Mucosa of descending colon (tissue), 3 donors: Measurements from ENCODE around the gene TGOLN2. TPM values are rescaled to one million over a fixed set of nuclear protein-coding genes. Genes with fewer than 3 reads are reported as not detected.
A peak's percentile ranks its signal among the peaks of the same experiment; 100 is the strongest.

ENCODE experiments used
- ATAC-seq: fragments of 200-7000 bp; cut with Tn5 transposase; one replicate; pipeline ENCODE4 v1.9.1; 2020; ENCODE audit warnings: mild to moderate bottlenecking, moderate library complexity
- DNase-seq, 3 donors: peaks; one replicate each; pipeline ENCODE4 v3.0.0-alpha.2; 2020
- H3K36me3 ChIP-seq: fragments of 200-600 bp; one replicate; pipeline ENCODE4 v1.8.0; 2021; ENCODE audit warnings: low read depth, mild to moderate bottlenecking
- H3K4me1 ChIP-seq: fragments of 200-600 bp; one replicate; pipeline ENCODE4 v1.8.0; 2021; ENCODE audit warnings: low read depth, mild to moderate bottlenecking
- H3K4me3 ChIP-seq: fragments of 200-600 bp; one replicate; pipeline ENCODE4 v1.8.0; 2021; ENCODE audit warnings: mild to moderate bottlenecking
- H3K9me3 ChIP-seq: fragments of 200-600 bp; one replicate; pipeline ENCODE4 v1.8.0; 2021; ENCODE audit warnings: mild to moderate bottlenecking
- CTCF ChIP-seq: fragments of 200-600 bp; IDR thresholded peaks from one replicate; pipeline ENCODE4 v1.8.0; 2022; ENCODE audit warnings: antibody characterized with exemption, mild to moderate bottlenecking
- intact Hi-C, 2 donors: fragments of 100-400 bp; cut with DNase I in 1 of 2; cut with micrococcal nuclease in 1 of 2; formaldehyde crosslinking; loops; one replicate each; pipeline versions ENCODE4 v1.11.0 to v1.11.1; 2022; cut with DNase I, micrococcal nuclease
- long read RNA-seq, 2 donors: library from polyadenylated mRNA; unstranded; transcript quantifications; one replicate each; pipeline ENCODE4 v2.0.0, GENCODE V29; 2019 to 2021
- total RNA-seq, 3 donors: library from RNA; stranded (reverse); fragmentation: NEBNext Ultra II Directional in 2 of 3; extraction: Animal tissue kit (Norgen Biotek cat#: 25700) in 2 of 3; gene quantifications; one replicate each; pipeline versions ENCODE4 v1.2.1 to v1.2.4, GENCODE V29; 2021 to 2023
- donor health status: DM: no; HTN: no; CAD: no; lungs with moderate emphysema.
- donor health status: DM: no; HTN: no; CAD: no.
- donor health status: DM: no; HTN: yes; CAD: no.

TGOLN2 gene
- 100 to 1,000 TPM; 148 to 227 (median 163) TPM for total RNA-seq
- long read RNA-seq, donor 1, full-length matches to known transcripts: 30 of 93 reads
- long read RNA-seq, donor 1, partial matches to known transcripts: 6 of 93 reads
- long read RNA-seq, donor 1, other reads (novel, unspliced or antisense): 57 of 93 reads
- long read RNA-seq, donor 2, full-length matches to known transcripts: 19 of 38 reads
- long read RNA-seq, donor 2, partial matches to known transcripts: 0 of 38 reads
- long read RNA-seq, donor 2, other reads (novel, unspliced or antisense): 19 of 38 reads

- TF ChIP-seq CTCF: no peak
- Histone ChIP-seq H3K4me3 (peak within 1 kb of the TSS; percentile 40), H3K4me1 (peaks cover 26% of the 10 kb centered on the region), H3K9me3 (no peaks in the 10 kb centered on the region), H3K36me3 (peaks cover 4% of the 10 kb centered on the region)
- intact Hi-C loops: no loop called here
- DNase-seq (peak; percentile 95 to 97 (median 96)), ATAC-seq (peak; percentile 94)
Measured at GRCh38 chr2:85327822-85328617, at the start of gene TGOLN2. Gene TGOLN2, minus strand, starts transcription at chr2:85327989. Its CDS starts 27 bp downstream, at chr2:85327962.

DNA sequence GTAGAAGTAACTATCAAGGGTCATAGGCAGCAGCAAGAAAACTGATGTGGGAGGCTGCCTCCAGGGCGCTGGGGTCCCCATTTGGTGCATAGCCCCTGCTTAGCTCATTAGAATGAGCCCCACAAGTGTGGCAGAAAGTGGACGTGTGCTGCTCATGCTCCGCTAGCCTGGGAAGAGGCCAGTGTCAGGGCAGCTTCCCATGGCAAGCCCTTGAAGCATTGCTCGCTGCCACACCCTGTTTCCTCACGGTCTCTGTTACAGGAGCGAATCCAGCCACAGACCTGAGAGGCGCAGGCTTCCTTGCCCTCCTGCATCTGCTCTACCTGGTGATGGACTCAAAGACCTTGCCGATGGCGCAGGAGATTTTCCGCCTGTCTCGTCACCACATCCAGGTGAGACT lies 49.3 kb upstream of the TGOLN2 start:
- no peak for DNase-seq
- TF ChIP-seq CTCF: no peak
- ATAC-seq: no peak
- Histone ChIP-seq H3K9me3 (peaks cover 6% of the 10 kb centered on the region), H3K36me3 (no peaks in the 10 kb centered on the region), H3K4me3 (no peak overlapping the region), H3K4me1 (no peaks in the 10 kb centered on the region)
- intact Hi-C loops: no loop called here

DNA sequence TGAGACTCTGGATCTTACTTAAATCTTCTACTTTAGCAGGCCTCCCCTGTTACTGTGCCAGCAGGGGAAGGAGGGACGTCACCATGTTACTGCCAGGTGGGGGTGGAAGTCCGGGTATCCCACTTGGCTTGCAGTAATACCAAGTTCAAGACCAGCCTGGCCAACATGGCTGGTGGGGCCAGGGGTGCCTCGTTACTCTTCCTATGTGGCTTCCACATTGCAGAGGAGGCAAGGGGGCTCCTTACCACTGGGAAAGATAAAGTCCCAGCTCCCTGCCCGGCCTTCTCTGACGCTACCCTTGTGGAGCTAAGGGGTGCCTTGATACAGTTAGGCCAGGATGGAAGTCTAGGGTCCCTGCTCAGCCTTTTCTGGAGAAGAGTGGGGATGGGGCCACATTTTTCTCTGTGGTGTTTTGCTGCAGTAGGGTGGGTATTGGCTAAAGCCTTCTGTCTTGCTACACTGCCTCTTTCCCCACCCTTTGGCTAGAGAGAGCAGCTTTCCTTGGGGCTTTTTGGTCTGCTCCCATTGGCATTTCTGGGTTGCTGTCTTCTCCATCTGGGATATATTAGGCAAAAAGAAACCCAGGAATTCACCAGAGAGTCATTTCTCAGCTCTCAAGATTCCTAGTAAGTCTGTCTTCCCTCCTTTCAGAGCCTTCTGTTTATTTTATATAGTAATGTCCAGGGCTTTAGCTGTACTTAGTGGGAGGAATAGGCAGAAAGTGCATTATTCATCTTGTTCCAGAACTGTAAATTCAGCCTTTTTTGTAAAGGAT lies 48.7 kb upstream of the TGOLN2 start:
- TF ChIP-seq CTCF: no peak
- peaks cover 6% of the 10 kb centered on the region for H3K9me3 ChIP-seq
- DNase-seq (no peak), ATAC-seq (no peak)
- H3K36me3 ChIP-seq: no peaks in the 10 kb centered on the region
- H3K4me3 ChIP-seq: no peak overlapping the region
- H3K4me1 ChIP-seq: no peaks in the 10 kb centered on the region
- intact Hi-C loops: no loop called here

GRCh38 chr2:85371045-85371444 lies 43.3 kb upstream of the TGOLN2 start:
- Histone ChIP-seq H3K4me1 (no peaks in the 10 kb centered on the region), H3K9me3 (no peaks in the 10 kb centered on the region), H3K36me3 (no peaks in the 10 kb centered on the region), H3K4me3 (no peak overlapping the region)
- ATAC-seq: no peak
- no peak for DNase-seq
- no peak for TF ChIP-seq CTCF
- intact Hi-C loops: no loop called here

DNA sequence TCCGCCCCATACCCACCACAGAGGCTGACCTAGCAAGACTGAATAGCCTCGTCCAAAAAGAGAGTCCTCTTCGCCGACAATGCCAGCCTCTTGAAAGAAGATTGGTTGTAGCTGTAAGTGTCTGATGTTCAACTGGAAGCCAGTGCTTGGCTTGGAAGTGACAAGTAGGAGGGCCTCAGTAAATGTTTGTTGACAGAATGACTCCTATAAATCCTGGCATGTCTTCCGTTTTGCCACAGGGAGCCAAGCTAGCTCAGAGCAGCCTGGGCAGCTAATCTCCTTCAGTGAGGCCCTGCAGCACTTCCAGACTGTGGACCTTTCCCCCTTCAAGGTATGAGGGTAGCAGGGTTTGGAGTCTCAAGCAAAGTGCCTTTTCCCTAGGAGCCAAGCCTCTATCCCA lies 41.7 kb upstream of the TGOLN2 start:
- intact Hi-C loops: no loop called here
- Histone ChIP-seq H3K4me1 (no peaks in the 10 kb centered on the region), H3K4me3 (no peak overlapping the region), H3K9me3 (no peaks in the 10 kb centered on the region), H3K36me3 (no peaks in the 10 kb centered on the region)
- DNase-seq (peak in 2 of 3 donors; percentile 40 to 59), ATAC-seq (peak; percentile 93)
- no peak for TF ChIP-seq CTCF
